Effector memory CD8-positive, alpha-beta T cell (primary cell): Measurements from ENCODE around the gene SPSB2.

Experiments
- ATAC-seq: fragments of 150-1000 bp; cut with Tn5 transposase; replicated peaks from 2 replicates; pipeline ENCODE4 v1.10.0; 2021; ENCODE audit warnings: mild to moderate bottlenecking, moderate library complexity
- DNase-seq, 3 experiments: peaks; one replicate each; pipeline ENCODE4 v3.0.0; 2021
- H3K27ac Mint-ChIP-seq, 2 donors: one replicate each; pipeline ENCODE4 v1.8.0; 2022; ENCODE audit warnings: mild to moderate bottlenecking in 2 of 2, mixed read lengths in 2 of 2, moderate library complexity in 2 of 2
- H3K27me3 Mint-ChIP-seq, 2 donors: one replicate each; pipeline ENCODE4 v1.8.0; 2022; ENCODE audit warnings: mixed read lengths in 2 of 2
- H3K36me3 Mint-ChIP-seq: one replicate; pipeline ENCODE4 v1.8.0; 2022; ENCODE audit warnings: mild to moderate bottlenecking, moderate library complexity, mixed read lengths; ENCODE audit not compliant: insufficient read depth
- H3K4me1 Mint-ChIP-seq, 2 donors: one replicate each; pipeline ENCODE4 v1.8.0; 2022; ENCODE audit warnings: low read depth in 2 of 2, mixed read lengths in 2 of 2
- H3K4me3 Mint-ChIP-seq, 2 donors: one replicate each; pipeline ENCODE4 v1.8.0; 2022; ENCODE audit warnings: mild to moderate bottlenecking in 2 of 2, mixed read lengths in 2 of 2, moderate library complexity in 2 of 2
- H3K9me3 Mint-ChIP-seq, 2 donors: one replicate each; pipeline ENCODE4 v1.8.0; 2022; ENCODE audit warnings: mixed read lengths in 2 of 2

Gene SPSB2

GRCh38 chr12:6833189-6833890 lies 39.8 kb downstream of the SPSB2 start:
- Mint-ChIP-seq H3K27ac (no peak overlapping the region), H3K4me3 (no peak overlapping the region), H3K9me3 (no peaks in the 10 kb centered on the region), H3K36me3 (peaks cover 8% of the 10 kb centered on the region), H3K4me1 (peaks cover 9 to 15% of the 10 kb centered on the region in 2 donors), H3K27me3 (peaks cover 7 to 33% of the 10 kb centered on the region in 2 donors)
- no peak for DNase-seq
- no peak for ATAC-seq

- Mint-ChIP-seq H3K27me3 (peaks cover 18 to 45% of the 10 kb centered on the region in 2 donors), H3K9me3 (no peaks in the 10 kb centered on the region), H3K36me3 (peaks cover 8% of the 10 kb centered on the region), H3K27ac (no peak overlapping the region), H3K4me1 (peaks cover 18 to 22% of the 10 kb centered on the region in 2 donors), H3K4me3 (no peak overlapping the region)
- DNase-seq, result no peak
- no peak for ATAC-seq
Measured at GRCh38 chr12:6832125-6832524, 41.0 kb downstream of the SPSB2 start.

- Mint-ChIP-seq H3K27ac (no peak overlapping the region), H3K9me3 (no peaks in the 10 kb centered on the region), H3K27me3 (peaks cover 24 to 51% of the 10 kb centered on the region in 2 donors), H3K36me3 (peaks cover 8% of the 10 kb centered on the region), H3K4me3 (no peak overlapping the region), H3K4me1 (peaks cover 19 to 22% of the 10 kb centered on the region in 2 donors)
- DNase-seq (no peak), ATAC-seq (no peak)
Measured at GRCh38 chr12:6831450-6831995, 41.6 kb downstream of the SPSB2 start.

GRCh38 chr12:6830999-6831398 lies 42.1 kb downstream of the SPSB2 start:
- Mint-ChIP-seq H3K4me1 (peaks cover 19 to 22% of the 10 kb centered on the region in 2 donors), H3K36me3 (peaks cover 5% of the 10 kb centered on the region), H3K27me3 (peaks cover 29 to 56% of the 10 kb centered on the region in 2 donors), H3K9me3 (no peaks in the 10 kb centered on the region), H3K4me3 (no peak overlapping the region), H3K27ac (no peak overlapping the region)
- no peak for ATAC-seq
- no peak for DNase-seq

GRCh38 chr12:6830286-6830890 lies 42.7 kb downstream of the SPSB2 start:
- peaks cover 5% of the 10 kb centered on the region for H3K36me3 Mint-ChIP-seq
- H3K4me3 Mint-ChIP-seq, result peak overlapping the region in 1 of 2 donors; percentile 95
- no peak for DNase-seq
- H3K4me1 Mint-ChIP-seq, result peaks cover 21 to 23% of the 10 kb centered on the region in 2 donors
- H3K27me3 Mint-ChIP-seq, result peaks cover 35 to 63% of the 10 kb centered on the region in 2 donors
- no peak overlapping the region for H3K27ac Mint-ChIP-seq
- no peaks in the 10 kb centered on the region for H3K9me3 Mint-ChIP-seq
- no peak for ATAC-seq

GRCh38 chr12:6829536-6830220 lies 43.4 kb downstream of the SPSB2 start:
- Mint-ChIP-seq H3K4me3 (peak overlapping the region; percentile 88 to 95), H3K9me3 (no peaks in the 10 kb centered on the region), H3K27ac (peak overlapping the region; percentile 85 to 90), H3K36me3 (peaks cover 5% of the 10 kb centered on the region), H3K27me3 (peaks cover 42 to 70% of the 10 kb centered on the region in 2 donors), H3K4me1 (peaks cover 23 to 24% of the 10 kb centered on the region in 2 donors)
- ATAC-seq, result no peak
- no peak for DNase-seq

GRCh38 chr12:6828781-6829535 lies 44.1 kb downstream of the SPSB2 start:
- peak; percentile 62 for ATAC-seq
- H3K27ac Mint-ChIP-seq, result peak overlapping the region; percentile 85 to 90
- H3K9me3 Mint-ChIP-seq, result no peaks in the 10 kb centered on the region
- peaks cover 23 to 24% of the 10 kb centered on the region in 2 donors for H3K4me1 Mint-ChIP-seq
- DNase-seq, result peak in 2 of 3 experiments; percentile 31
- H3K36me3 Mint-ChIP-seq, result peaks cover 5% of the 10 kb centered on the region
- H3K4me3 Mint-ChIP-seq, result peak overlapping the region; percentile 88 to 95
- peaks cover 50 to 77% of the 10 kb centered on the region in 2 donors for H3K27me3 Mint-ChIP-seq

- peaks cover 56 to 85% of the 10 kb centered on the region in 2 donors for H3K27me3 Mint-ChIP-seq
- peaks cover 5% of the 10 kb centered on the region for H3K36me3 Mint-ChIP-seq
- H3K27ac Mint-ChIP-seq, result peak within 1 kb of the TSS; percentile 85 to 90
- peak; percentile 54 for ATAC-seq
- peak within 1 kb of the TSS; percentile 88 to 95 for H3K4me3 Mint-ChIP-seq
- peaks cover 23 to 24% of the 10 kb centered on the region in 2 donors for H3K4me1 Mint-ChIP-seq
- DNase-seq, result no peak
- H3K9me3 Mint-ChIP-seq, result no peaks in the 10 kb centered on the region
Measured at GRCh38 chr12:6827982-6828780, 44.9 kb downstream of the SPSB2 start, which contains the start of gene P3H3. Gene P3H3 (plus strand): TSS chr12:6828407. CDS start chr12:6828441, 34 bp downstream.

GRCh38 chr12:6827437-6827911 lies 45.6 kb downstream of the SPSB2 start:
- H3K4me1 Mint-ChIP-seq, result peaks cover 23 to 24% of the 10 kb centered on the region in 2 donors
- H3K4me3 Mint-ChIP-seq, result peak overlapping the region; percentile 72 to 88
- no peak for ATAC-seq

GRCh38 chr12:6826734-6827436 lies 46.2 kb downstream of the SPSB2 start:
- DNase-seq (no peak), ATAC-seq (no peak)
- H3K4me1 Mint-ChIP-seq, result peaks cover 26% of the 10 kb centered on the region in 2 donors
- peaks cover 69 to 97% of the 10 kb centered on the region in 2 donors for H3K27me3 Mint-ChIP-seq
- H3K9me3 Mint-ChIP-seq, result no peaks in the 10 kb centered on the region
- H3K4me3 Mint-ChIP-seq, result peak overlapping the region; percentile 72 to 88
- H3K36me3 Mint-ChIP-seq, result peaks cover 5% of the 10 kb centered on the region
- no peak overlapping the region for H3K27ac Mint-ChIP-seq

More at GRCh38 chr12:6827437-6827911, 45.6 kb downstream of the SPSB2 start:
- peaks cover 63 to 92% of the 10 kb centered on the region in 2 donors for H3K27me3 Mint-ChIP-seq
- peaks cover 5% of the 10 kb centered on the region for H3K36me3 Mint-ChIP-seq
- H3K27ac Mint-ChIP-seq, result no peak overlapping the region
- H3K9me3 Mint-ChIP-seq, result no peaks in the 10 kb centered on the region
- DNase-seq, result no peak

- peaks cover 73 to 97% of the 10 kb centered on the region in 2 donors for H3K27me3 Mint-ChIP-seq
- H3K4me3 Mint-ChIP-seq, result peak overlapping the region in 1 of 2 donors; percentile 72
Measured at GRCh38 chr12:6826125-6826733, 46.9 kb downstream of the SPSB2 start.

More at GRCh38 chr12:6826125-6826733, 46.9 kb downstream of the SPSB2 start:
- no peak for DNase-seq
- H3K27ac Mint-ChIP-seq, result no peak overlapping the region
- peaks cover 5% of the 10 kb centered on the region for H3K36me3 Mint-ChIP-seq
- peaks cover 27 to 30% of the 10 kb centered on the region in 2 donors for H3K4me1 Mint-ChIP-seq
- H3K9me3 Mint-ChIP-seq, result no peaks in the 10 kb centered on the region
- ATAC-seq, result no peak
